ENCODE measurements around the gene P3H2.

Gene P3H2

GRCh38 chr3:190000187-190000860 lies 120.4 kb downstream of the P3H2 start:
- DNase-seq (ENCODE audit: low spot score in 2 of 2) (no peak), ATAC-seq (replicated peaks; ENCODE audit: extremely low read depth, poor library complexity, severe bottlenecking) (no peak)
- H3K27me3 Mint-ChIP-seq = peaks cover 14% of the 10 kb centered on the region
- H3K36me3 Mint-ChIP-seq (ENCODE audit: insufficient read depth) = no peaks in the 10 kb centered on the region
- no peak overlapping the region for H3K4me3 Mint-ChIP-seq
- no peaks in the 10 kb centered on the region for H3K9me3 Mint-ChIP-seq
- H3K27ac Mint-ChIP-seq (ENCODE audit: low read depth) = no peak overlapping the region
- no peaks in the 10 kb centered on the region for H3K4me1 Mint-ChIP-seq

- no peaks in the 10 kb centered on the region for H3K9me3 Mint-ChIP-seq
- DNase-seq (ENCODE audit: low spot score in 2 of 2) (no peak), ATAC-seq (replicated peaks; ENCODE audit: extremely low read depth, poor library complexity, severe bottlenecking) (no peak)
- no peaks in the 10 kb centered on the region for H3K36me3 Mint-ChIP-seq (ENCODE audit: insufficient read depth)
- no peak overlapping the region for H3K27ac Mint-ChIP-seq (ENCODE audit: low read depth)
- no peak overlapping the region for H3K4me3 Mint-ChIP-seq
- peaks cover 14% of the 10 kb centered on the region for H3K27me3 Mint-ChIP-seq
- no peaks in the 10 kb centered on the region for H3K4me1 Mint-ChIP-seq
These were observed 121.0 kb downstream of the P3H2 start for GRCh38 chr3:189999718-190000117.

- no peak for DNase-seq (ENCODE audit: low spot score in 2 of 2)
- Mint-ChIP-seq H3K9me3 (no peaks in the 10 kb centered on the region), H3K36me3 (ENCODE audit: insufficient read depth) (no peaks in the 10 kb centered on the region), H3K4me3 (no peak overlapping the region), H3K27me3 (peaks cover 28% of the 10 kb centered on the region), H3K27ac (ENCODE audit: low read depth) (no peak overlapping the region), H3K4me1 (no peaks in the 10 kb centered on the region)
- ATAC-seq (replicated peaks; ENCODE audit: extremely low read depth, poor library complexity, severe bottlenecking) = no peak
These were observed 125.6 kb downstream of the P3H2 start for GRCh38 chr3:189995129-189995528.

- Mint-ChIP-seq H3K4me1 (no peaks in the 10 kb centered on the region), H3K4me3 (no peak overlapping the region), H3K27me3 (peaks cover 41% of the 10 kb centered on the region), H3K9me3 (no peaks in the 10 kb centered on the region), H3K36me3 (ENCODE audit: insufficient read depth) (no peaks in the 10 kb centered on the region), H3K27ac (ENCODE audit: low read depth) (no peak overlapping the region)
- ATAC-seq (replicated peaks; ENCODE audit: extremely low read depth, poor library complexity, severe bottlenecking) (no peak), DNase-seq (ENCODE audit: low spot score in 2 of 2) (no peak)
These were observed 129.9 kb downstream of the P3H2 start for GRCh38 chr3:189990826-189991225.

GRCh38 chr3:189988854-189989253 lies 131.8 kb downstream of the P3H2 start:
- no peak for ATAC-seq (replicated peaks; ENCODE audit: extremely low read depth, poor library complexity, severe bottlenecking)
- H3K4me3 Mint-ChIP-seq = no peak overlapping the region
- peaks cover 41% of the 10 kb centered on the region for H3K27me3 Mint-ChIP-seq
- no peak overlapping the region for H3K27ac Mint-ChIP-seq (ENCODE audit: low read depth)
- H3K9me3 Mint-ChIP-seq = no peaks in the 10 kb centered on the region
- DNase-seq (ENCODE audit: low spot score in 2 of 2) = no peak
- no peaks in the 10 kb centered on the region for H3K36me3 Mint-ChIP-seq (ENCODE audit: insufficient read depth)
- no peaks in the 10 kb centered on the region for H3K4me1 Mint-ChIP-seq

- Mint-ChIP-seq H3K27ac (ENCODE audit: low read depth) (no peak overlapping the region), H3K9me3 (no peaks in the 10 kb centered on the region), H3K27me3 (peaks cover 45% of the 10 kb centered on the region), H3K4me1 (no peaks in the 10 kb centered on the region), H3K36me3 (ENCODE audit: insufficient read depth) (no peaks in the 10 kb centered on the region), H3K4me3 (no peak overlapping the region)
- DNase-seq (ENCODE audit: low spot score in 2 of 2) = no peak
- ATAC-seq (replicated peaks; ENCODE audit: extremely low read depth, poor library complexity, severe bottlenecking) = no peak
These were observed 132.4 kb downstream of the P3H2 start for GRCh38 chr3:189988322-189988721.

- no peak for DNase-seq (ENCODE audit: low spot score in 2 of 2)
- no peaks in the 10 kb centered on the region for H3K4me1 Mint-ChIP-seq
- no peak overlapping the region for H3K4me3 Mint-ChIP-seq
- H3K27ac Mint-ChIP-seq (ENCODE audit: low read depth) = no peak overlapping the region
- no peaks in the 10 kb centered on the region for H3K9me3 Mint-ChIP-seq
- peaks cover 47% of the 10 kb centered on the region for H3K27me3 Mint-ChIP-seq
- no peak for ATAC-seq (replicated peaks; ENCODE audit: extremely low read depth, poor library complexity, severe bottlenecking)
- no peaks in the 10 kb centered on the region for H3K36me3 Mint-ChIP-seq (ENCODE audit: insufficient read depth)
These were observed 134.7 kb downstream of the P3H2 start for GRCh38 chr3:189985948-189986347.

GRCh38 chr3:189983612-189984011 lies 137.1 kb downstream of the P3H2 start:
- H3K4me1 Mint-ChIP-seq = no peaks in the 10 kb centered on the region
- no peaks in the 10 kb centered on the region for H3K36me3 Mint-ChIP-seq (ENCODE audit: insufficient read depth)
- H3K4me3 Mint-ChIP-seq = no peak overlapping the region
- no peak overlapping the region for H3K27ac Mint-ChIP-seq (ENCODE audit: low read depth)
- DNase-seq (ENCODE audit: low spot score in 2 of 2) (no peak), ATAC-seq (replicated peaks; ENCODE audit: extremely low read depth, poor library complexity, severe bottlenecking) (no peak)
- H3K27me3 Mint-ChIP-seq = peaks cover 37% of the 10 kb centered on the region
- H3K9me3 Mint-ChIP-seq = no peaks in the 10 kb centered on the region

- H3K27me3 Mint-ChIP-seq = peaks cover 45% of the 10 kb centered on the region
- no peak overlapping the region for H3K4me3 Mint-ChIP-seq
- DNase-seq (ENCODE audit: low spot score in 2 of 2) (no peak), ATAC-seq (replicated peaks; ENCODE audit: extremely low read depth, poor library complexity, severe bottlenecking) (no peak)
- H3K36me3 Mint-ChIP-seq (ENCODE audit: insufficient read depth) = no peaks in the 10 kb centered on the region
- no peaks in the 10 kb centered on the region for H3K9me3 Mint-ChIP-seq
- H3K27ac Mint-ChIP-seq (ENCODE audit: low read depth) = no peak overlapping the region
- H3K4me1 Mint-ChIP-seq = no peaks in the 10 kb centered on the region
These were observed 138.3 kb downstream of the P3H2 start for GRCh38 chr3:189982321-189982945.

- peaks cover 53% of the 10 kb centered on the region for H3K27me3 Mint-ChIP-seq
- H3K4me3 Mint-ChIP-seq = no peak overlapping the region
- H3K27ac Mint-ChIP-seq (ENCODE audit: low read depth) = no peak overlapping the region
- no peak for DNase-seq (ENCODE audit: low spot score in 2 of 2)
- no peaks in the 10 kb centered on the region for H3K4me1 Mint-ChIP-seq
- H3K36me3 Mint-ChIP-seq (ENCODE audit: insufficient read depth) = no peaks in the 10 kb centered on the region
- no peak for ATAC-seq (replicated peaks; ENCODE audit: extremely low read depth, poor library complexity, severe bottlenecking)
- H3K9me3 Mint-ChIP-seq = no peaks in the 10 kb centered on the region
These were observed 139.0 kb downstream of the P3H2 start for GRCh38 chr3:189981668-189982067.

GRCh38 chr3:189978753-189979152 lies 141.9 kb downstream of the P3H2 start:
- no peaks in the 10 kb centered on the region for H3K36me3 Mint-ChIP-seq (ENCODE audit: insufficient read depth)
- DNase-seq (ENCODE audit: low spot score in 2 of 2) (no peak), ATAC-seq (replicated peaks; ENCODE audit: extremely low read depth, poor library complexity, severe bottlenecking) (no peak)
- H3K27ac Mint-ChIP-seq (ENCODE audit: low read depth) = no peak overlapping the region
- no peaks in the 10 kb centered on the region for H3K4me1 Mint-ChIP-seq
- no peak overlapping the region for H3K4me3 Mint-ChIP-seq
- H3K27me3 Mint-ChIP-seq = peaks cover 71% of the 10 kb centered on the region
- H3K9me3 Mint-ChIP-seq = no peaks in the 10 kb centered on the region

- peaks cover 59% of the 10 kb centered on the region for H3K27me3 Mint-ChIP-seq
- H3K4me3 Mint-ChIP-seq = no peak overlapping the region
- H3K36me3 Mint-ChIP-seq (ENCODE audit: insufficient read depth) = no peaks in the 10 kb centered on the region
- ATAC-seq (replicated peaks; ENCODE audit: extremely low read depth, poor library complexity, severe bottlenecking) (no peak), DNase-seq (ENCODE audit: low spot score in 2 of 2) (no peak)
- no peaks in the 10 kb centered on the region for H3K9me3 Mint-ChIP-seq
- H3K27ac Mint-ChIP-seq (ENCODE audit: low read depth) = no peak overlapping the region
- H3K4me1 Mint-ChIP-seq = no peaks in the 10 kb centered on the region
These were observed 143.5 kb downstream of the P3H2 start for GRCh38 chr3:189977174-189977573.

- H3K4me3 Mint-ChIP-seq = no peak overlapping the region
- H3K9me3 Mint-ChIP-seq = no peaks in the 10 kb centered on the region
- peaks cover 59% of the 10 kb centered on the region for H3K27me3 Mint-ChIP-seq
- no peaks in the 10 kb centered on the region for H3K4me1 Mint-ChIP-seq
- no peak for DNase-seq (ENCODE audit: low spot score in 2 of 2)
- H3K36me3 Mint-ChIP-seq (ENCODE audit: insufficient read depth) = no peaks in the 10 kb centered on the region
- no peak for ATAC-seq (replicated peaks; ENCODE audit: extremely low read depth, poor library complexity, severe bottlenecking)
- no peak overlapping the region for H3K27ac Mint-ChIP-seq (ENCODE audit: low read depth)
These were observed 145.2 kb downstream of the P3H2 start for GRCh38 chr3:189975391-189975990.
